Esophagus muscularis mucosa (tissue), 4 donors: ENCODE measurements around the gene GNG12. TPM values are rescaled to one million over a fixed set of nuclear protein-coding genes. Genes with fewer than 3 reads are reported as not detected.

Experiments
- DNase-seq: peaks from one replicate; pipeline ENCODE4 v3.0.0-alpha.2; 2017; ENCODE audit errors: extremely low spot score
- H3K27ac ChIP-seq, 4 donors: fragments of 200-600 bp; sonication (generic); replicated peaks in 1 of 4; 1 replicate in 3 of 4; 2 replicates in 1 of 4; pipeline ENCODE4 v1.5.1; 2016 to 2019; ENCODE audit warnings: mild to moderate bottlenecking in 1 of 4
- H3K27me3 ChIP-seq, 4 donors: fragments of 200-600 bp; sonication (generic); one replicate each; pipeline versions ENCODE4 v1.5.1 to v1.6.0; 2016 to 2019
- H3K36me3 ChIP-seq, 4 donors: fragments of 200-600 bp; sonication (generic); one replicate each; pipeline ENCODE4 v1.5.1; 2016 to 2019
- H3K4me1 ChIP-seq, 4 donors: fragments of 200-600 bp; sonication (generic); one replicate each; pipeline ENCODE4 v1.5.1; 2016 to 2019
- H3K4me3 ChIP-seq, 4 donors: fragments of 200-600 bp; sonication (generic); 1 replicate in 2 of 4; 2 replicates in 2 of 4; pipeline ENCODE4 v1.5.1; 2016 to 2019; ENCODE audit warnings: mild to moderate bottlenecking in 4 of 4, moderate library complexity in 1 of 4
- H3K9me3 ChIP-seq, 4 donors: fragments of 200-600 bp; sonication (generic); 1 replicate in 3 of 4; 2 replicates in 1 of 4; pipeline ENCODE4 v1.5.1; 2016 to 2019
- EP300 ChIP-seq: sonication (generic); formaldehyde crosslinking; IDR thresholded peaks from one replicate; pipeline ENCODE4 v1.6.1; 2017; ENCODE audit warnings: antibody characterized with exemption
- POLR2A ChIP-seq: fragments of 450-650 bp; IDR thresholded peaks from one replicate; pipeline ENCODE4 v1.6.1; 2017; ENCODE audit warnings: antibody characterized with exemption, moderate library complexity, mild to moderate bottlenecking, low read depth
- POLR2AphosphoS5 ChIP-seq, 2 donors: sonication (generic); formaldehyde crosslinking; IDR thresholded peaks; one replicate each; pipeline ENCODE4 v1.6.1; 2017; ENCODE audit warnings: antibody characterized with exemption in 2 of 2
- WGBS: methylation state at CpG from one replicate; pipeline ENCODE4 v1.1.5; 2018; 5-methylcytosine and 5-hydroxymethylcytosine counted together
- intact Hi-C: fragments of 100-400 bp; cut with DNase I; formaldehyde crosslinking; loops from one replicate; pipeline ENCODE4 v1.15.1; 2023
- total RNA-seq, 4 donors: library from RNA; depleted of rRNA; stranded (reverse); fragments of >200 nt; gene quantifications; one replicate each; pipeline versions ENCODE4 v1.1.0 to v1.2.1, GENCODE V29; 2016
- TF ChIP-seq, protein P1 (sequence below), 3 experiments: fragments of 200-600 bp in 2 of 3; fragments of 450-650 bp in 1 of 3; sonication (generic) in 2 of 3; IDR thresholded peaks; one replicate each; pipeline ENCODE4 v1.5.1; 2017 to 2019; ENCODE audit warnings: antibody characterized with exemption in 3 of 3, mild to moderate bottlenecking in 2 of 3, moderate library complexity in 1 of 3

The GNG12 gene
- total RNA-seq, 4 donors from 2014 or later: 108 to 118 (median 111) TPM

DNA sequence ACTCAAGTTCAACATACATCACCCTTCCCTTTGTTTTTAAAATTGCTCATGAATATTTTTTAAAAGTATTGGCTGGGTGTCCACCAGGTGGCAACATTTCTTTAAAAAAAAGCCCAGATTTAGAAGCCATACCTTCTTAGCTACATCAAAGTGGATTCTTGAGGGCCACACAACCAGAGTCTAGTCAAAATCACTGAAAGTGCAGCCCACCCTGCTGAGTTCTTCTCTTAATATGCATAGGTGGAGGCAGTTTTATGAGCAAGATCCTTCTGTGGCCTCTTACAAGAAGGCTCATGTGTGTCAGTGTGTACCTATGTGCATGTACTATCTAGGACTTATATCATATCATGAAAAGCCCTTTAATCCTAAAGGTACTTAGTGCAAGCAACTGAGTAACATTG is 16.9 kb upstream of the GNG12 start:
- DNase-seq: no peak
- Histone ChIP-seq H3K4me1 (peaks cover 7 to 14% (median 9%) of the 10 kb centered on the region in 4 donors), H3K27me3 (no peaks in the 10 kb centered on the region), H3K9me3 (no peaks in the 10 kb centered on the region), H3K36me3 (no peaks in the 10 kb centered on the region), H3K4me3 (no peak overlapping the region), H3K27ac (peak overlapping the region in 1 of 4 donors; percentile 41)
- TF ChIP-seq POLR2A: no peak
- TF ChIP-seq, protein P1, sequence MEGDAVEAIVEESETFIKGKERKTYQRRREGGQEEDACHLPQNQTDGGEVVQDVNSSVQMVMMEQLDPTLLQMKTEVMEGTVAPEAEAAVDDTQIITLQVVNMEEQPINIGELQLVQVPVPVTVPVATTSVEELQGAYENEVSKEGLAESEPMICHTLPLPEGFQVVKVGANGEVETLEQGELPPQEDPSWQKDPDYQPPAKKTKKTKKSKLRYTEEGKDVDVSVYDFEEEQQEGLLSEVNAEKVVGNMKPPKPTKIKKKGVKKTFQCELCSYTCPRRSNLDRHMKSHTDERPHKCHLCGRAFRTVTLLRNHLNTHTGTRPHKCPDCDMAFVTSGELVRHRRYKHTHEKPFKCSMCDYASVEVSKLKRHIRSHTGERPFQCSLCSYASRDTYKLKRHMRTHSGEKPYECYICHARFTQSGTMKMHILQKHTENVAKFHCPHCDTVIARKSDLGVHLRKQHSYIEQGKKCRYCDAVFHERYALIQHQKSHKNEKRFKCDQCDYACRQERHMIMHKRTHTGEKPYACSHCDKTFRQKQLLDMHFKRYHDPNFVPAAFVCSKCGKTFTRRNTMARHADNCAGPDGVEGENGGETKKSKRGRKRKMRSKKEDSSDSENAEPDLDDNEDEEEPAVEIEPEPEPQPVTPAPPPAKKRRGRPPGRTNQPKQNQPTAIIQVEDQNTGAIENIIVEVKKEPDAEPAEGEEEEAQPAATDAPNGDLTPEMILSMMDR (IDR thresholded peaks at IDR 0.05): peak; percentile 57 to 61 (median 58)
- intact Hi-C loops: loop anchor here (5.0 to 10.0 kb wide), 4 partner anchors 83 to 492 kb away; partner anchors contain the start of gene GADD45A

DNA sequence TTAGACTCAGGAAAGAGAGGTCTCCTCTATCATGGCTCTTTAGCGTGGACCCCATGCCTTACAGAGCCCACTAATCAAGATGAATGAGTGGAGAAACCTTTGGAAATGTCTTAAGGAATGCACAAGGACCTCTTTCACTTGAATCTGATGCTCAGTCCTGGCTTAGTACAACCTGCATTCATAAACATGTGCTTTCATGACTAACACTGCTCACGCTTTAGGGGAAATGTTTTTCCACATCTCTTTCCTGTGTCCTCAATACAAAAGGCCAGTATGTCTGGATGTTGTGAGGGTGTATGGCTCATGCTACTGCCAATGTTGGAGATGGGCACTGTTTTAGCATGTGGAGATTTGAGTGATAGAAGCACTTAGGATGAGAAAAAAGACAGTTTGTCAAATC is 14.2 kb upstream of the GNG12 start:
- Histone ChIP-seq H3K27me3 (no peaks in the 10 kb centered on the region), H3K4me3 (no peak overlapping the region), H3K27ac (no peak overlapping the region), H3K4me1 (peaks cover 7 to 14% (median 9%) of the 10 kb centered on the region in 4 donors), H3K36me3 (no peaks in the 10 kb centered on the region), H3K9me3 (no peaks in the 10 kb centered on the region)
- no peak for DNase-seq
- TF ChIP-seq POLR2AphosphoS5 (IDR thresholded peaks at IDR 0.05) (no peak), EP300 (no peak), POLR2A (no peak)
- TF ChIP-seq, protein P1 (IDR thresholded peaks at IDR 0.05): no peak
- WGBS: 72% methylated on average over 2 of the region's 2 CpGs
- intact Hi-C loops: no loop called here

DNA sequence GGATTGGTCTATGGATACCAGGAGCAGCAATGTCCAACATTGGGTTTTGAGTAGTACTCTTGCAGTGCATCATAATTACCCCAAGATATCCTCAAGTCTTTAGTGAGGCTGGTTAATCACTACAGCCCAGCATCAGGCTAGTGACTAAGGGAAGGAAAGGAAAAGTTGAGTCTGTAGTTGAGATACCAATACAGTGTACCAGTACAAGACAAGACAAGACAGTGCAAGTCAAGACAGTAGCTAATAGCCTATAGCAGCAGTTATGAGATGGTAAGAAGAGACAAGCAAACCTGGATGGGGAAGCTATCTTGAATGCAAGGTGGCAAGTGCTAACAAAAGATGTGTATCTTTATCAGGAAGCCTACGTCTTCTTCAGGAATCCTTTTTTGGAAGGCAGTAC is 13.3 kb upstream of the GNG12 start:
- intact Hi-C loops: no loop called here
- WGBS: 95% methylated on average over 1 of the region's 1 CpG
- Histone ChIP-seq H3K27me3 (no peaks in the 10 kb centered on the region), H3K4me3 (no peak overlapping the region), H3K27ac (no peak overlapping the region), H3K36me3 (no peaks in the 10 kb centered on the region), H3K9me3 (no peaks in the 10 kb centered on the region), H3K4me1 (peaks cover 7 to 14% (median 9%) of the 10 kb centered on the region in 4 donors)
- TF ChIP-seq POLR2A (no peak), EP300 (no peak), POLR2AphosphoS5 (IDR thresholded peaks at IDR 0.05) (no peak)
- TF ChIP-seq, protein P1 (IDR thresholded peaks at IDR 0.05): no peak
- no peak for DNase-seq

DNA sequence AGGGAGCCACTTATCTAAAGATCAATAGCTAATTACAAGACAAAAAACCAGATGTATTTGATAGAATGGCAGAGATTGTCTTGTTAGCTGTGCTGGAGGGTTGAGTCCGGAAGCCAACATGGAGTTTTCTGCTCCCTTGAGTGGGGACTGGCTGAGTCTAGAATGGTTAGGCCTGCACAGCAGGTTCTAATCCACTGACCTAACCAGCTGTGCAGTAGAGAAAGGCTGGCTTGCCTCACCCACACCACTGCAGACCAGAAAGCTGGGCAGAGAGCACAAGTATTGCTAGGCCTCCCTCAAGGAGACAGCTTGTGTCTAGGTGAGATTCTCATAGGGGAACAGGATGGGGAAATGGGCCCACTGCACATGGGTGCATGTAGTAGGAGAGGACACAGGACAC is 11.7 kb upstream of the GNG12 start:
- intact Hi-C loops: no loop called here
- no peak for DNase-seq
- no peaks in the 10 kb centered on the region for H3K36me3 ChIP-seq
- no peaks in the 10 kb centered on the region for H3K9me3 ChIP-seq
- no peaks in the 10 kb centered on the region for H3K27me3 ChIP-seq
- peaks cover 9 to 18% (median 13%) of the 10 kb centered on the region in 4 donors for H3K4me1 ChIP-seq
- TF ChIP-seq POLR2A: no peak
- TF ChIP-seq POLR2AphosphoS5 (IDR thresholded peaks at IDR 0.05): no peak
- TF ChIP-seq EP300: no peak
- TF ChIP-seq, protein P1 (IDR thresholded peaks at IDR 0.05): no peak
- no peak overlapping the region for H3K27ac ChIP-seq
- H3K4me3 ChIP-seq: no peak overlapping the region
- 100% methylated on average over 1 of the region's 1 CpG for whole genome bisulfite sequencing

DNA sequence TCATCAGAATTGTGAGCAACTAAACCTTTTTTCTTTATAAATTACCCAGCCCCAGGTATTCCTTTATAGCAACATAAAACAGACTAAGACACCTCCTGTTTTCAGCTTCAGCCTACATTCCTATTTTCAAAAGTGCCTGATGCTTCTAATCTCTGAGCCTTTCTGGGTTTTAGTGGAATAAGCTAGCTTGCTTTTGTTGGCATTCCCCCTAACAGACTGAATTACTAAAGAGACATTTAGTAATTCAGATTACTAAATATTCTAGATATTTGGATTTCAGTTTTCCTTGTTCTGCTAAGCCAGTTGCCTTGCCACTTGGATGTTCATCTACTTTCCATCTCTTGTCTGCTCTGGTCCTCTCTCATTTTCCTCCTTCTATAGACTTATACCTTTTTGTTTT is 10.5 kb upstream of the GNG12 start:
- no peaks in the 10 kb centered on the region for H3K27me3 ChIP-seq
- no peaks in the 10 kb centered on the region for H3K36me3 ChIP-seq
- H3K4me3 ChIP-seq: no peak overlapping the region
- no peak for DNase-seq
- H3K9me3 ChIP-seq: no peaks in the 10 kb centered on the region
- intact Hi-C loops: no loop called here
- peaks cover 16 to 27% (median 22%) of the 10 kb centered on the region in 4 donors for H3K4me1 ChIP-seq
- TF ChIP-seq, protein P1 (IDR thresholded peaks at IDR 0.05): no peak
- TF ChIP-seq POLR2A (no peak), POLR2AphosphoS5 (IDR thresholded peaks at IDR 0.05) (no peak), EP300 (no peak)
- no peak overlapping the region for H3K27ac ChIP-seq
